Neutrophil (primary cell): ENCODE data around the gene UBAP1.
"Not testable (repeated sequence)": the region's sequence is repeated elsewhere in the genome, so short reads cannot be mapped to it uniquely, and the experiment has no call there.

Experiments used
- H3K27ac ChIP-seq: fragments of 200-600 bp; sonication (generic); 2 replicates; pipeline ENCODE4 v1.5.1; 2016; ENCODE audit warnings: mild to moderate bottlenecking, moderate library complexity
- H3K27me3 ChIP-seq: fragments of 200-600 bp; sonication (generic); 2 replicates; pipeline ENCODE4 v1.6.0; 2016; ENCODE audit warnings: mild to moderate bottlenecking
- H3K36me3 ChIP-seq: fragments of 200-600 bp; sonication (generic); 2 replicates; pipeline ENCODE4 v1.5.1; 2017
- H3K4me1 ChIP-seq, 2 experiments: fragments of 200-600 bp in 1 of 2; sonication (generic) in 1 of 2; 1 replicate in 1 of 2; 2 replicates in 1 of 2; pipeline versions ENCODE4 v1.5.1 to v1.6.1; 2013 to 2016; ENCODE audit warnings: low read depth in 1 of 2, low read length in 1 of 2, mild to moderate bottlenecking in 1 of 2, moderate library complexity in 1 of 2; ENCODE audit not compliant: control insufficient read depth in 1 of 2, insufficient read depth in 1 of 2
- H3K4me3 ChIP-seq, 2 experiments: fragments of 200-600 bp in 1 of 2; sonication (generic) in 1 of 2; 1 replicate in 1 of 2; 2 replicates in 1 of 2; pipeline ENCODE4 v1.5.1; 2013 to 2016; ENCODE audit warnings: low read depth in 1 of 2, low read length in 1 of 2, mild to moderate bottlenecking in 1 of 2, moderate library complexity in 1 of 2
- H3K9me3 ChIP-seq: fragments of 200-600 bp; sonication (generic); 2 replicates; pipeline ENCODE4 v1.5.1; 2016
- CTCF ChIP-seq: fragments of 200-600 bp; sonication (generic); IDR thresholded peaks from 2 replicates; pipeline ENCODE4 v1.5.1; 2016; ENCODE audit warnings: antibody characterized with exemption

The UBAP1 gene

GRCh38 chr9:34219421-34219820, 40.6 kb downstream of the UBAP1 start:
- Histone ChIP-seq H3K9me3 (no peaks in the 10 kb centered on the region), H3K4me1 (peaks cover 0 to 3% of the 10 kb centered on the region in 2 experiments), H3K27me3 (no peaks in the 10 kb centered on the region), H3K4me3 (no peak overlapping the region), H3K27ac (peak overlapping the region; percentile 40), H3K36me3 (peaks cover 30% of the 10 kb centered on the region)
- no peak for TF ChIP-seq CTCF

GRCh38 chr9:34220218-34220617, 41.4 kb downstream of the UBAP1 start:
- peaks cover 0 to 3% of the 10 kb centered on the region in 2 experiments for H3K4me1 ChIP-seq
- H3K27ac ChIP-seq: no peak overlapping the region
- no peaks in the 10 kb centered on the region for H3K9me3 ChIP-seq
- no peak overlapping the region for H3K4me3 ChIP-seq
- no peak for TF ChIP-seq CTCF
- peaks cover 31% of the 10 kb centered on the region for H3K36me3 ChIP-seq
- H3K27me3 ChIP-seq: no peaks in the 10 kb centered on the region

GRCh38 chr9:34224349-34224748, 45.5 kb downstream of the UBAP1 start:
- H3K27me3 ChIP-seq: no peaks in the 10 kb centered on the region
- H3K9me3 ChIP-seq: no peaks in the 10 kb centered on the region
- no peak for TF ChIP-seq CTCF
- peaks cover 0 to under 1% of the 10 kb centered on the region in 2 experiments for H3K4me1 ChIP-seq
- H3K27ac ChIP-seq: no peak overlapping the region
- H3K36me3 ChIP-seq: peaks cover 29% of the 10 kb centered on the region
- H3K4me3 ChIP-seq: no peak overlapping the region

- H3K9me3 ChIP-seq, H3K27ac ChIP-seq, H3K4me1 ChIP-seq, H3K27me3 ChIP-seq, H3K4me3 ChIP-seq: not testable (repeated sequence)
- H3K36me3 ChIP-seq: peaks cover 26% of the 10 kb centered on the region
Measured at GRCh38 chr9:34226144-34226760, 47.4 kb downstream of the UBAP1 start.

GRCh38 chr9:34227445-34227844, 48.6 kb downstream of the UBAP1 start:
- H3K4me1 ChIP-seq: no peaks in the 10 kb centered on the region
- peaks cover 26% of the 10 kb centered on the region for H3K36me3 ChIP-seq
- H3K27ac ChIP-seq: no peak overlapping the region
- H3K27me3 ChIP-seq: no peaks in the 10 kb centered on the region
- H3K4me3 ChIP-seq: no peak overlapping the region
- no peak for TF ChIP-seq CTCF
- H3K9me3 ChIP-seq: no peaks in the 10 kb centered on the region

- H3K9me3 ChIP-seq: no peaks in the 10 kb centered on the region
- no peaks in the 10 kb centered on the region for H3K4me1 ChIP-seq
- H3K4me3 ChIP-seq: no peak overlapping the region
- no peaks in the 10 kb centered on the region for H3K27me3 ChIP-seq
- peaks cover 36% of the 10 kb centered on the region for H3K36me3 ChIP-seq
- no peak for TF ChIP-seq CTCF
- H3K27ac ChIP-seq: no peak overlapping the region
Measured at GRCh38 chr9:34230556-34230955, 51.7 kb downstream of the UBAP1 start.
